VCaP (cell line): ENCODE data around the gene ZC3H8.
A peak's percentile ranks its signal among the peaks of the same experiment; 100 is the strongest.
"Not testable (repeated sequence)": the region's sequence is repeated elsewhere in the genome, so short reads cannot be mapped to it uniquely, and the experiment has no call there.

Source experiments
- H3K27ac ChIP-seq: fragments of 450-650 bp; 2 replicates; pipeline ENCODE4 v1.5.1; 2017
- CTCF ChIP-seq: fragments of 450-650 bp; conservative IDR thresholded peaks from 2 replicates; pipeline ENCODE4 v1.5.1; 2017; ENCODE audit warnings: mild to moderate bottlenecking, moderate library complexity

The ZC3H8 gene

GRCh38 chr2:112230371-112230770 lies 24.5 kb downstream of the ZC3H8 start:
- no peak for TF ChIP-seq CTCF
- H3K27ac ChIP-seq, result no peak overlapping the region

- no peak for TF ChIP-seq CTCF
- H3K27ac ChIP-seq, result no peak overlapping the region
Measured at GRCh38 chr2:112229348-112229747, 25.5 kb downstream of the ZC3H8 start.

- no peak for TF ChIP-seq CTCF
Measured at GRCh38 chr2:112220831-112221230, 34.0 kb downstream of the ZC3H8 start.

GRCh38 chr2:112220186-112220585 lies 34.7 kb downstream of the ZC3H8 start:
- H3K27ac ChIP-seq, result no peak overlapping the region

More at GRCh38 chr2:112220831-112221230, 34.0 kb downstream of the ZC3H8 start:
- H3K27ac ChIP-seq, result no peak overlapping the region

GRCh38 chr2:112217854-112218253 lies 37.0 kb downstream of the ZC3H8 start:
- no peak for TF ChIP-seq CTCF
- no peak overlapping the region for H3K27ac ChIP-seq

More at GRCh38 chr2:112220186-112220585, 34.7 kb downstream of the ZC3H8 start:
- TF ChIP-seq CTCF, result no peak

DNA sequence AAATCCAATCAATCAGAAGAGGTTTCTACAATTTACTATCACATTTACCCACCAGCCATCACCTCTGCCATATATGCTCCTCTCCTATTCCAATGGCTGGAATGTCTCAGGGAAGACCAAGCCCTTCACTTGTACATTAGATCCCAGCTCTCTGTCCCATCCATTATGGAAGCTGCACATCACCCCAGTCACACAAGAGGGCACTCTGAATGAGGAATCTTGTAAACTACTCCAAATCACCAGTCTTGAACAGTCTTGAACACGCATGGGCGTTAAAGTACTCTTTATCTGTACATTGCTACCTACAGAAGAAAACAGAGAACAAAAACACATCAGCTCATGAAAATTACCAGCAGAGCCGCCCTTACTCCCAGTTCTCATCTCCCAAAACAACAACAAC lies 38.7 kb downstream of the ZC3H8 start:
- TF ChIP-seq CTCF, result peak; percentile 16; the same call in 1 of the 2 replicates
- H3K27ac ChIP-seq, result no peak overlapping the region

DNA sequence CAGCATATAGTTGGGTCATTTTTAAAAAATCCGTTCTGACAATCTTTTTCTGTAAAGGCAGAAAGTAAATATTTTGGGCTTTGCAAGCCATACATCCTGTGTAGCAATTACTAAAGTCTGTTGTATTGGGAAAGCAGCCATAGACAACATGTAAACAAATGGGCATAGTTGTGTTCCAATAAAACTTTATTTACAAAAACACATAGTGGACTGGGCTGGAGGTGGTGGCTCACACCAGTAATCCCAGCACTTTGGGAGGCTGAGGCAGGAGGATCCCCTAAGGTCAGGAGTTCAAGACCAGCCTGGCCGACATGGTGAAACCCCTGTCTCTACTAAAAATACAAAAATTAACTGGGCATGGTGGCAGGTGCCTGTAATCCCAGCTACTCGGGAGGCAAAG lies 46.9 kb downstream of the ZC3H8 start:
- H3K27ac ChIP-seq, result not testable (repeated sequence)

DNA sequence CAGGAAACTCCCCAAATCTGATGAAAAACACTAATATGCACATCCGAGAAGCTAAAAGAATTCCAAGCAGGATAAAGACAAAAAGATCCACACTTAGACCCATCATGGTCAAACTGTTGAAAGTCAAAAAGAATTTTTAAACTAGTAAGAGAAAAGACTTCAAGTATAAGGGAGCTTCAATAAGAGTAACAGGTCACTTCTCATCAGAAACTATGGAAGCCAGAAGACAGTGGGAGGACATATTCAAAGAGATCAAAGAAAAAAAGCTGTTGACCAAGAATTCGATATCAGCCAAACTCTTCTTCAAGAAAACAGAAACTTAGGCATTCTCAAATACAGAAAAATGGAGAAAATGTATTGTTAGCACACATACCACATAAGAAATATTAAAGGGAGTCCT lies 50.4 kb downstream of the ZC3H8 start:
- no peak for TF ChIP-seq CTCF

More for the DNA sequence above, 50.4 kb downstream of the ZC3H8 start:
- H3K27ac ChIP-seq, result no peak overlapping the region
